Gastrocnemius medialis (tissue), 4 donors: Measurements from ENCODE around the gene DAD1. TPM values are rescaled to one million over a fixed set of nuclear protein-coding genes. Genes with fewer than 3 reads are reported as not detected.

ENCODE experiments used
- ATAC-seq, 2 donors: fragments of 150-250 bp; one replicate each; pipeline ENCODE4 v1.9.1; 2016
- DNase-seq, 2 donors: peaks; one replicate each; pipeline ENCODE4 v3.0.0-alpha.2; 2019
- H3K27ac ChIP-seq, 4 donors: fragments of 200-600 bp; sonication (generic); 1 replicate in 1 of 4; 2 replicates in 3 of 4; pipeline ENCODE4 v1.5.1; 2016 to 2018; ENCODE audit warnings: mild to moderate bottlenecking in 2 of 4, moderate library complexity in 1 of 4
- H3K27me3 ChIP-seq, 3 donors: fragments of 200-600 bp; sonication (generic) in 2 of 3; 1 replicate in 1 of 3; 2 replicates in 2 of 3; pipeline versions ENCODE4 v1.5.1 to v1.6.0; 2016 to 2019; ENCODE audit warnings: mild to moderate bottlenecking in 1 of 3, moderate library complexity in 1 of 3
- H3K36me3 ChIP-seq, 2 donors: fragments of 200-600 bp; sonication (generic) in 1 of 2; one replicate each; pipeline ENCODE4 v1.5.1; 2017 to 2018
- H3K4me1 ChIP-seq, 2 donors: fragments of 200-600 bp; sonication (generic) in 1 of 2; one replicate each; pipeline ENCODE4 v1.5.1; 2016 to 2017; ENCODE audit warnings: mild to moderate bottlenecking in 2 of 2
- H3K4me3 ChIP-seq, 4 donors: fragments of 200-600 bp; sonication (generic) in 3 of 4; 1 replicate in 1 of 4; 2 replicates in 3 of 4; pipeline ENCODE4 v1.5.1; 2016 to 2019; ENCODE audit warnings: mild to moderate bottlenecking in 2 of 4
- H3K9me3 ChIP-seq, 3 donors: fragments of 200-600 bp; sonication (generic) in 2 of 3; 1 replicate in 1 of 3; 2 replicates in 2 of 3; pipeline ENCODE4 v1.5.1; 2016 to 2019
- POLR2A ChIP-seq, 2 donors: fragments of 450-650 bp; IDR thresholded peaks; one replicate each; pipeline ENCODE4 v1.6.1; 2017; ENCODE audit warnings: antibody characterized with exemption in 2 of 2, mild to moderate bottlenecking in 2 of 2, moderate library complexity in 2 of 2
- in situ Hi-C, 4 donors: fragments of 200-750 bp; cut with MboI; loops; one replicate each; pipeline versions ENCODE4 v1.15.0 to v1.8.0; 2017; ENCODE audit warnings: low sequenced_read_pairs in 4 of 4
- intact Hi-C: fragments of 100-400 bp; cut with DNase I; formaldehyde crosslinking; loops from one replicate; pipeline ENCODE4 v1.15.1; 2023; ENCODE audit warnings: low total_unique reads
- total RNA-seq, 4 donors: library from RNA; depleted of rRNA; stranded (reverse); fragments of >200 nt; gene quantifications; one replicate each; pipeline versions ENCODE4 v1.1.0 to v1.2.3, GENCODE V29; 2016
- TF ChIP-seq, protein P1 (sequence below), 5 experiments: fragments of 450-650 bp in 3 of 5; fragments of 200-600 bp in 2 of 5; sonication (generic) in 2 of 5; IDR thresholded peaks in 4 of 5; conservative IDR thresholded peaks in 1 of 5; 1 replicate in 4 of 5; 2 replicates in 1 of 5; pipeline ENCODE4 v1.5.1; 2016 to 2019; ENCODE audit warnings: antibody characterized with exemption in 5 of 5, mild to moderate bottlenecking in 3 of 5, moderate library complexity in 3 of 5

Gene DAD1
- total RNA-seq, 4 donors from 2014 or later = 155 to 257 (median 209) TPM

DNA sequence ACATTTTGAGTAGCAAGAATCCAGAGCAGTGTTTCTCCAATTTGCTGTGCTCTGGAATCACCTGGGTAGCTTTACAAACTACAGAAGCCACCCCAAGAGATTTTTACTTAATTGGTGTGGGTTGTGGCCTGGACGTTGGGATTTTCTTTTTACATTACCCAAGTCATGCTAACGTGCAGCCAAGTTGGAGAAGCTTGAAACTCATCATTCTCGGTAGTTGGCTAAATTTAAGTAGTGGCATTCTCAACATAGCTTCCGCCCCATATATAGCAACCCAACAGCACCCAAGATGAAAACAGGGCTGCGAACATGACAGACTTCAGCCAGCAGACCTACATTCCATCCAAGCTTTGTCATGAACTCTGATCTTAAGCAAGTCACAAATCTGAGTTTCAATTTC, 25.0 kb downstream of the DAD1 start:
- Histone ChIP-seq H3K36me3 (no peaks in the 10 kb centered on the region), H3K4me1 (peaks cover 18 to 43% of the 10 kb centered on the region in 2 donors), H3K9me3 (no peaks in the 10 kb centered on the region), H3K27me3 (no peaks in the 10 kb centered on the region), H3K27ac (no peak overlapping the region), H3K4me3 (no peak overlapping the region)
- intact Hi-C loops (no loop called here), in situ Hi-C loops (loop anchor here (10.0 to 25.0 kb wide), 3 partner anchors 81 to 298 kb away; partner anchors contain the start of genes LRP10 (in 1 of the 4) and OR6J1 (in 1 of the 4))
- ATAC-seq (no peak), DNase-seq (no peak)
- TF ChIP-seq, protein P1, sequence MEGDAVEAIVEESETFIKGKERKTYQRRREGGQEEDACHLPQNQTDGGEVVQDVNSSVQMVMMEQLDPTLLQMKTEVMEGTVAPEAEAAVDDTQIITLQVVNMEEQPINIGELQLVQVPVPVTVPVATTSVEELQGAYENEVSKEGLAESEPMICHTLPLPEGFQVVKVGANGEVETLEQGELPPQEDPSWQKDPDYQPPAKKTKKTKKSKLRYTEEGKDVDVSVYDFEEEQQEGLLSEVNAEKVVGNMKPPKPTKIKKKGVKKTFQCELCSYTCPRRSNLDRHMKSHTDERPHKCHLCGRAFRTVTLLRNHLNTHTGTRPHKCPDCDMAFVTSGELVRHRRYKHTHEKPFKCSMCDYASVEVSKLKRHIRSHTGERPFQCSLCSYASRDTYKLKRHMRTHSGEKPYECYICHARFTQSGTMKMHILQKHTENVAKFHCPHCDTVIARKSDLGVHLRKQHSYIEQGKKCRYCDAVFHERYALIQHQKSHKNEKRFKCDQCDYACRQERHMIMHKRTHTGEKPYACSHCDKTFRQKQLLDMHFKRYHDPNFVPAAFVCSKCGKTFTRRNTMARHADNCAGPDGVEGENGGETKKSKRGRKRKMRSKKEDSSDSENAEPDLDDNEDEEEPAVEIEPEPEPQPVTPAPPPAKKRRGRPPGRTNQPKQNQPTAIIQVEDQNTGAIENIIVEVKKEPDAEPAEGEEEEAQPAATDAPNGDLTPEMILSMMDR (IDR thresholded peaks at IDR 0.05 in 4 of 5, conservative IDR thresholded peaks at IDR 0.05 in 1 of 5) = no peak
- TF ChIP-seq POLR2A (IDR thresholded peaks at IDR 0.05) = no peak

DNA sequence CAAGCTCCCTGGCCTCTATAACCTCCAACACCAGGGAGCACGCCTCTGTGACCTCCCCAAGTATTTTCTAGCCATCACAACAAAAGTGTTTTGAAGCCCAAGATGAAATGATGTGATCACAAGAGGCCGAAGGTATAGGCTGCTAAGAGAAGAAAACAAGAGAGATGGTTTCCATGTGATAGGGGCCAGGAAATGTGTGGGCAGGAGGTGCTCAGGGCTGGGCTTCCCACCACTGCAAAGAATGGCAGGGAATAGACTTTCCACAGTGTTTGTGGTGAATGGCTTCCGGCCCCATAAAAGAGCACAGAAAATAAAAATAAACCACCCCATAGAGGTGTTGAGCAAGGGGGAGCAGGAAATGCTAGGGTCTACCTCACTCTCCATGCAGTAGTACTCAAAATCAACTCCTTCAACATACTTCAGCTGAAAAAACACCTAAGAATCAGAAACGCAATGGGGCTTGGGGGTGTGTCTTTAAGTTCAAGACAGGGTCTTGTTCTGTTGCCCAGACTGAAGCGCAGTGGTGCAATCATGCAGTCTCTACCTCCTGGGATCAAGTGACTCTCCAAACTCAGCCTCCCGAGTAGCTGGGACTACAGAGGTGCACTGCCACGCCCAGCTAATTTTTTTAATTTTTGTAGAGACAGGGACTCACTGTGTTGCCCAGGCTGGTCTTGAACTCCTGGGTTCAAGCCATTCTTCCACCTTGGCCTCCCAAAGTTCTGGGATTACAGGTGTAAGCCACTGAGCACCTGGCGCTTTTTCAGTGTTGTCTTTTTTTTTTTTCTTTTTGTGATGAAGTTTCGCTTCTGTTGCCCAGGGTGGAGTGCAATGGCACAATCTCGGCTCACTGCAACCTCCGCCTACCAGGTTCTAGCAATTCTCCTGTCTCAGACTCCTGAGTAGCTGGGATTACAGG, 27.1 kb downstream of the DAD1 start:
- intact Hi-C loops = no loop called here
- H3K9me3 ChIP-seq = no peaks in the 10 kb centered on the region
- H3K27me3 ChIP-seq = no peaks in the 10 kb centered on the region
- H3K4me1 ChIP-seq = peaks cover 16 to 34% of the 10 kb centered on the region in 2 donors
- no peak overlapping the region for H3K27ac ChIP-seq
- no peak for ATAC-seq
- in situ Hi-C loops = loop anchor here (10.0 to 25.0 kb wide), 3 partner anchors 83 to 300 kb away; partner anchors contain the start of genes LRP10 (in 1 of the 4) and OR6J1 (in 1 of the 4)
- H3K36me3 ChIP-seq = no peaks in the 10 kb centered on the region
- no peak for TF ChIP-seq POLR2A (IDR thresholded peaks at IDR 0.05)
- TF ChIP-seq, protein P1 (IDR thresholded peaks at IDR 0.05 in 4 of 5, conservative IDR thresholded peaks at IDR 0.05 in 1 of 5) = no peak
- H3K4me3 ChIP-seq = no peak overlapping the region
- DNase-seq = no peak

DNA sequence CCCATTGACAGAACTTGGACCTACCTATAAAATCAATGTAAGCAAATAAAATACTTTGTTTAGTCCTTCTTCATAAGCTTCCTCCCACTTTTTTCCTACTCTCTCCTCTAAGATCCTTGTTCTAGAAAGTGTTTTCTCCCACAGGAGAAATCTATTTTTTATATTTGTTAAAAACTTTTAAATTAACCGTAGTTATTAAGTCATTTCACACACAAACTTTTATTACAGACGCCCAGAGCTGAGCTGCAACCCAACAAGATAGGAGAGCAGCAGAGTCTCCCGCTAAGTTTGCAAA, 27.7 kb downstream of the DAD1 start:
- Histone ChIP-seq H3K4me3 (no peak overlapping the region), H3K4me1 (peaks cover 14 to 32% of the 10 kb centered on the region in 2 donors), H3K36me3 (no peaks in the 10 kb centered on the region), H3K9me3 (no peaks in the 10 kb centered on the region), H3K27me3 (no peaks in the 10 kb centered on the region), H3K27ac (no peak overlapping the region)
- TF ChIP-seq POLR2A (IDR thresholded peaks at IDR 0.05) = no peak
- TF ChIP-seq, protein P1 (IDR thresholded peaks at IDR 0.05 in 4 of 5, conservative IDR thresholded peaks at IDR 0.05 in 1 of 5) = no peak
- ATAC-seq = no peak
- in situ Hi-C loops = loop anchor here (10.0 to 25.0 kb wide), 3 partner anchors 83 to 301 kb away; partner anchors contain the start of genes LRP10 (in 1 of the 4) and OR6J1 (in 1 of the 4)
- intact Hi-C loops = no loop called here
- DNase-seq = no peak

DNA sequence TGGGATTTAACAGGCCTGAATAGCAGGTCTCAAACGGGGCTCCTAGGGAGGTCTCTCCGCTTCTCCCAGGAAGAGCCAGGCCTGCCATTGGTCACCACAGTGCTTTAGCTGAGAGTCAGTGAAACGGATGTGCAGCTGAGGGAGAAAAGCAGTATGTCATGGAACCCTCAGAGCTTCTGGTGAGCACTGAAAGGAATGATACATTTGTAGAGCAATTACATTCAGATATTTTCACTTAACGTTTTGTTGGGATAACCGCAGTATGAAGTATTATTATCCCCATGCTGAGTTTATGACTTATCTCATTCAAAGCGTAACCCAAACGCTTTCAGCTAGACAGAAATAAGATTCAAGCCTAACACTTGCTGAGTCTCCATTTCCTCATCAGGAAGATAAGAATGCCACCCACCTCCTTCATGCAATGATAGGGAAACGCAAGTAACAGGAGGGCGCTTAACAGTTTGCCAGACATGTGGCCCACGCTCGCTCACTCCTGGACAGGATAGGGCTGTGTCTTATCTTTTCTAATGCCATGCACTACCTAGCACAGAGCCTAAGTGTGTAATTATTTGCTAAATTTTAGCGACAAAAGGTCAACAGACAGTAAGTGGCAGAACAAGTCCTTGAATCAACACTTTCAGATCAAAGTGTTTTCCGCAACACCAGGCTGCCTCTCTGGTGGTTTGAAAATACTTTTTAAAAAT, 28.2 kb downstream of the DAD1 start:
- H3K4me3 ChIP-seq = no peak overlapping the region
- no peaks in the 10 kb centered on the region for H3K27me3 ChIP-seq
- in situ Hi-C loops = loop anchor here (10.0 to 25.0 kb wide), 3 partner anchors 84 to 301 kb away; partner anchors contain the start of genes LRP10 (in 1 of the 4) and OR6J1 (in 1 of the 4)
- H3K36me3 ChIP-seq = no peaks in the 10 kb centered on the region
- H3K4me1 ChIP-seq = peaks cover 14 to 28% of the 10 kb centered on the region in 2 donors
- H3K27ac ChIP-seq = no peak overlapping the region
- no peaks in the 10 kb centered on the region for H3K9me3 ChIP-seq
- no peak for DNase-seq
- TF ChIP-seq, protein P1 (IDR thresholded peaks at IDR 0.05 in 4 of 5, conservative IDR thresholded peaks at IDR 0.05 in 1 of 5) = no peak
- TF ChIP-seq POLR2A (IDR thresholded peaks at IDR 0.05) = no peak
- intact Hi-C loops = no loop called here
- ATAC-seq = no peak
